COR-L47 (cell line): Measurements from ENCODE around the gene TNPO2.

Experiments
- DNase-seq: peaks from one replicate; lab custom pipeline; 2025; lab: John Stamatoyannopoulos, UW

TNPO2 gene

DNA sequence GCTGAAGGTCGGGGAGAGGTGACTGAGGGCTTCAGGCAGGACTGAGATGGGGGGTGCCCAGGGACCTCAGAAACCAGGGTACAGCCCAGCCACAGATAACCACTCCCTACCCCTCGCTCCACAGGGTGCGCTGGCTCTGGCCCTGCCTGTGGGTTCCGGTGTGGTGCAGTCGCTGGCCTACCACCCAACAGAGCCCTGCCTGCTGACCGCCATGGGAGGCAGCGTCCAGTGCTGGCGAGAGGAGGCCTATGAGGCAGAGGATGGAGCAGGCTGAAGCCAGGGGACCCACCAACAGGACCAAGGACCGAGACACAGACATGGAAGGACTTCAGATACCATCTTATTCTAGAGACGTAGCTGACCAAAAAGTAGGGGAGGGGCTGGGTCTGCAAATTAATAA lies 48.3 kb downstream of the TNPO2 start:
- DNase-seq = no peak

DNA sequence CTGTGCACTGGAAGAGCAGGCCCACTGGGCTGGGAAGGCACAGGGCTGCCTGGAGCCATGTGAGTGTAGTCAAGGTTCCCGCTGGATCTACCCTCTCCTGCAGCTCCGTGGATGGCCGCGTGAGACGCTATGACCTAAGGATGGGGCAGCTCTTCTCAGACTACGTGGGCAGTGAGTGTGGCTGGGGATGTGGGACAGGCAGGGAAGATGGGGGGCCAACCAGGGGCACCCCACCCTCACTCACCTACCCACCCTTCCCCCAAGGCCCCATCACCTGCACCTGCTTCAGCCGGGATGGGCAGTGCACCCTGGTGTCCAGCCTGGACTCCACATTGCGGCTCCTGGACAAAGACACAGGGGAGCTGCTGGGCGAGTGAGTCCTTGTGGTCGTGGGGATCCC lies 51.0 kb downstream of the TNPO2 start:
- DNase-seq = no peak

DNA sequence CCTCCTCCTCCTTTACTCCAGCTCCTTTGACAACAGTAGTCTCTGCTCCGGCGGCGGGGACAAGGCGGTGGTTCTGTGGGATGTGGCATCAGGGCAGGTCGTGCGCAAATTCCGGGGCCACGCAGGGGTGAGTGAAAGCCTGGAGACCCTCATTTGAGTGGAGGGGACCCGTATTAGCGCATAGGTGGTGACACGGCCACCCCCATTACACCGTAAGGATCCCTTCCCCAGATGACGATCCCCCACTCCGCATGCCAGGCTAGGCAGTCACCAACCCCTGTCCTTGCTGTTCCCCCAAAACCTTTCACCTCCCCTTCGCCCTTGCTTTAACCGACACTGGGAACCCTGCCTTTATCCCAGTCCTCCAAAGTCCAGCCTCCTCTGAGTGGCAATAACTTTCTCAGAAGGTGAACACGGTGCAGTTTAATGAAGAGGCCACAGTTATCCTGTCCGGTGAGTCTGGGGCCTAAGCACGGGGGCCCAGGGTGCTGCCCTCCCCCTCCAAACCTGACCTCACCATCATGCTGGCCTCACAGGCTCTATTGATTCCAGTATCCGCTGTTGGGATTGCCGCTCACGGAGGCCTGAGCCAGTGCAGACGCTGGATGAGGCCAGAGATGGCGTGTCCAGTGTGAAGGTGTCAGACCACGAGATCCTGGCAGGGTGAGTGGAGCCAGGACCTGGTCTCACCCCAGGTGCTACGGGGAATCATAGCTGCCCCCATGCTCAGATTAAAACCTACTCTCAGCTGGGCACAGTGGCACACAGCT lies 53.4 kb downstream of the TNPO2 start:
- no peak for DNase-seq

DNA sequence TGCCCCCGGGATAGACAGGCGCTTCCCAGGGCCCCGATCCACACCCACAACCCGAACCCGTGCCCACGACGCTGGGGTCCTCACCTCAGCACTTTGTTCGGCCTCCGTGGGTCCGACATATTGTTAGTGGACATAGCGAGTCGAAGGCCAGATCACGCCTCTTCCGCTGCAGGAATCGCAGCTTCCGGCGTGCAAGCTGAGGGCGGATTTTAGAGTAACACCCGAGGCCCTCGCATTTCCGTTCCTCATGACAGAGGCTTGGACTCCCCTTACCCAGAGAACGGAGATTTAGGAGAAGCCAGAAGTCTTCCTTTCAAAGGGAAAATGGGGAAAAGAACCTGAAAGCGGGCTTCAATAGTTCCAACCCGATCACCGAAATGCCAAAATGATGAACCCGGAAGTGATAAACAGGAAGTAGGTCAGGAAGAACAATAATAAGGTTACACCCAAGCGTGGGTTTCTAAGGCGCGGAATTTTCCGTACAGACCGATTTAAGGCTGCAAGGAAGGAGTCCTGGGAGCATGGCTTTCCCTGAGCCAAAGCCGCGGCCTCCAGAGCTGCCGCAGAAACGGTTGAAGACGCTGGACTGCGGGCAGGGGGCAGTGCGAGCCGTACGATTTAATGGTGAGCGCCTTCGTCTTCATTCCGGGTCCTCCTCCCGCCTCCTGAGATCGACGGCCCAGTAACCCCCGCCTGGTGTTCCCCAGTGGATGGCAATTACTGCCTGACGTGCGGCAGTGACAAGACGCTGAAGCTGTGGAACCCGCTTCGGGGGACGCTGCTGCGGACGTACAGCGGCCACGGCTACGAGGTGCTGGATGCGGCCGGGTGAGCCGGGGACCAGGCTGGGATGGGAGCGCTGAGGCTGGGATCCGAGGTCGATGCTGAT lies 54.2 kb downstream of the TNPO2 start:
- DNase-seq = peak; percentile 65

DNA sequence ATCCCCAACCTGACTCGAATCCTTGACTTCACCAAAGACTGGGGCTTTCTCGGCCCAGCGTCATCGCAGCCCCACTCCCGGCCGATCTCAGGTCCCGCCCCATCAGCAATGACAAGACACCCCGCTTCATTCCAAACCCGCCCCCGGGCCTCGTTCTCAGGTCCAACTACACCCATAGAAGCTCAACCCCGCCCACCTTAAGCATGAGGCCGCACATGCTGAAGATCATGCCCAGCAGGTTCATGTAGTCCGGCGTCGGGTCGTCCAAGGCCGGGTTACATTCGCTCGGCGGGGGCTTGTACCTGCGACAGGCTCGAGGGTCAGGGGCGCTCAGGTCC lies 54.8 kb downstream of the TNPO2 start:
- DNase-seq = no peak

DNA sequence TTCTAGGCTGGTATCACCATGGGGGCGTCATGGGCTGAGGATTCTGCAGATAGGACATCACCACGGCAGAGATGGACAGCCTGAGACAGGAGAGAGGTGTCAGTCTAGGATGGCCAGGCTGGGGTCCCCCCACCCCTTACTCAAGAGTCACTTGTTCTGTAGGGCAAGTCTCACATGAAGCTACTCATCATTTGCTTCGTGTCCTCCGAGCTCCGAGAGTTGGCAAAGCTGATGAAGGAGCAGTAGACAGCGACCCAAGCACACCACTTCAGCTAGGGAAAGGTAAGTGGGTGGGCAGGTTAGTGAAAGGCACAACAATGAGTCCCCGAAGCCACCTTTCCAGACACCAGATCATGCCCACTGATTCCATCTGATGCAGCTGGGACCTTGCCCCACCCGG lies 55.4 kb downstream of the TNPO2 start:
- no peak for DNase-seq

DNA sequence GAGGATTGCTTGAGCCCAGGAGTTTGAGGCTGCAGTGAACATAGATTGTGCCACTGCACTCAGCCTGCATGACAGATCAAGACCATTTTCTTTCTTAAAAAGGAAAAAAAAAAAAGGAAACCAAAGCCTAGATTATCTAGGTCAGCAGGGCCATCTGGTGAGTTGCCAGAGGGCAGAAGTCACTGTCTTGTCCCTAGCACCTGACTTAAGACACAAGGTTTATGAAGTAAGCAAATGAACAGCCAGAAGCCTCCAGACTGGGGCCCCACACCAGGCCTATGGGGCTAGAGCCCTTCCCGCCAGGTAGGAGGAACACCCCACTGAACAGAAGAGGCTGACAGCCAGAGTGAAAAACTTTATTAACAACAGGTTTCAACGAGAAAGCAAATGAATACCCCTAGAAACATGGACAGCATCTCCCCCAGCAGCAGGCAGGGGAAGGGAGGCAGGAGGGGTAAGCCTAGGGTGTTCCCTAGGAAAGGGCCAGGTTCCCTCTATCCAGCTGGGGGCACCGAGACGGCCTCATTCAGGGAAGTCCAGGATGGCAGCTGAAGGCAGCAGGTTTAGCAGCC lies 55.9 kb downstream of the TNPO2 start:
- no peak for DNase-seq

DNA sequence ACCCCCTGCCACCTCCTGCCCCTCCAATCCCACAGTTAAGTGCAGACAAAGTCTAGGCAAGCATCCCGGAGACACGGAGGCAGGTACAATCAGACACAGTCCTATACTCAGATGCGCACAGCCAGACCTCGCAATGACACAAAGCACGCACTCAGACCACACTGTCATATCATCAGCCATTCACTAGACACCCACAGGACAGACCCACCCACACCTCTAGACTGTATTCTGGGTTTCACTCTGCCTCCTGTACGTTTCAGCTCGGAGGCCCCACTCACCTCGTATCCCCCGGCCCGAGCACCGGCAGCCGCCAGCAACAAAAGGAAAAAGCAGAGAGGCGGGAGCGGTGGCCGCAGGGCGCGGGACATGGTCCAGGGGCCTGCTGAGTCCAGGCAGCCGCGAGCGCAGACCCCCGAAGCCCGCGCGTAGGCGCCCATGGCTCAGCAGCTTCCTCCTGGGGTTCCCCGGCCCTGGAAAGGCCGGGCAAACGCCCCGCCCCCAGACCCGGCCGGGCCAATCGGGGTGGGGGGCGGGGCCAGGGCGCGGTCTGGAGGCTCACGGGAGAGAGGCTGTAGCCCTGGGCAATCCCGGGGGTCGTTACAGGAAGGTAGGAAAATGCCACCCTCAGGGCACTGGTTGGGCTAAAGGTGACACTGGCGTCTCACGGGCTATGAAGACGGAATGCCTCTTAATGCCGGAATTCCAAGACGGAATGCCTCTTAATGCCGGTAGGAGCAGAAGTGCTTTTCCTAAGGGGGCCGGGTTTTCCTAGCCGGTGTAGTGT lies 57.3 kb downstream of the TNPO2 start, which contains the start of the genes MAN2B1 and WDR83:
MAN2B1 (minus strand) TSS at position 478 of the 784 bp plus-strand sequence; CDS start at position 437, 41 bp downstream.
WDR83 (plus strand) TSS at position 543 of the 784 bp plus-strand sequence. CDS start 2,984 bp downstream, outside the sequence.
- peak; percentile 33 for DNase-seq

DNA sequence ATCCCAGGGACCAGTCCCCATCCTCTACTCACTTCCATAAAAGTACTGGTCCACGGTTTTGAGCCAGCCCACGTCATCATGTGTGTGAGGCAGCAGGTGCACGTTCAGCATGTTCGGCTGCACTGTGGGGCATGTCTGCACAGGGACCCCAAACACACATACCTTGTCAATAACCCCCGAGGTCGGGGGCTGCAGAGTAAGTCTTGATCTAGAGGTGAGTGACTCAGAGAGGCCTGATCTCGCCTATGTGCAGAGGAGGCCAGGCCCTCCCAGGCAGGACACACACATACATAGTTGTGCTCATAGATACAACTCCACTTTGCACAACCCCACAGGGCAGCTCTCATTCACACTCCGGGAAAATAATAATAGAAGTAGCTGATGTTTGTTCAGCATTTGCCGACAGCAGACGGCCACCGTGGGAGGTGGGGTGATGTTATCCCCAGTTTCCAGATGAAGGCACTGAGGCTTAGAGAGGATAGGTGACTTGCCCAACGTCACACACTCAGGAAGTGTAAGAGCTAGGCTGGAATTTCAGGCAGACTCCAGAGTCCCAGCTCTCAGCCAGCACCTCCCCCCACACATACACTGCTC lies 58.0 kb downstream of the TNPO2 start:
- DNase-seq = no peak

DNA sequence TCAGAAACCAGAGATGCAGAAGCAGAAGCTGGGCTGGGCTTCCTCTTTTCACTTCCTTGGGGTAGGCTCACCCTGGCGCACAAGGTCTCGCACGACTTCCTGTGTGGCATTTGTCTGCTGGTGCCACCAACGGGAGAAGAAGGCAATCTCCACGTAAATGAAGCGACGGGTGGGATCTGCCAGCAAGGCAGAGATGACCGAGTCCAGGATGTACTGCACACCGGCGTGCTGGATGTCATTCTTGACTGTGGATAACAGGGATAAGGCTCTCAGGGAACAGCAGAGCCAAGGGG lies 58.5 kb downstream of the TNPO2 start:
- no peak for DNase-seq

DNA sequence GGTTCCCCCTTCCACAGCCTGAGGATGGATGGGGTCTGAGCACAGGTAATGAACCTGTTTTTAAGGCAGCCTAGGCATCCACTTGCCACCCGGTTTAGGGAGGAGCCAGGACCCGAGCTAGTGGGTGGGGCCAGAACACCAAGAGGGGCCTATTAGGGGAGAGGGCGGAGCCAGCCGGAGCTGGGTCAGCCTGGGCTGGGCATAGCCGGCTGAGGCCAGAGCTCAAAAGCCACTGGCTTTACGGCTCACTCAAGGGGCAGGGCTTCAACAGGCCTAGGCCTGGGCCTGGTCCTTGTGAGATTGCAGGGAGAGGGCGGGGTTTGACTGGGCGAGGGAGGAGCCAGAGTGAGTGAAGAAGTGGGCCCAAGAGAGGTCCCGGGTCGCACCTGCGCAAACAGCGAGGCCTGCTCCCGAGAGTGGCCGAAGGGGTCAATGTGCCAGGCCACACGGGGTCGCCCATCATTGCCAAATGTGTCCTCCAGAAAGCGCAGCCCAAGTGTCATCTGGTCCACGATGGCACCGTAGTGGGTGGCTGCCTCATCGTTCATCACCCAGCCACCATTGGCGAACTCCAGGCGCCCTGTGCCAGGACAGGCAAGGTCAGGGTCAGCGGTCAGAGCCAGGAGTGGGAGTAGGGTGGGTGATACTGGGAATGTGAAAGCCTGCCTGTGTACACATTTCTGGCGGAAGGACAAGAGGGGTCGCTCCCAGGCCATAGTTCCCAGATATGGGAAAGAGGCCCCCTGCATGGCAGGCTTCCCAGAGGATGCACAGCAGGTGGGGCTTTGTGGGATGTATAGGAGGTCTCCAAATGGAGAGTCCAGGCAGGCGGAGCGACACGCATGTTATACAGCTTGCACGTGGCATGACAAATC lies 59.1 kb downstream of the TNPO2 start:
- no peak for DNase-seq

DNA sequence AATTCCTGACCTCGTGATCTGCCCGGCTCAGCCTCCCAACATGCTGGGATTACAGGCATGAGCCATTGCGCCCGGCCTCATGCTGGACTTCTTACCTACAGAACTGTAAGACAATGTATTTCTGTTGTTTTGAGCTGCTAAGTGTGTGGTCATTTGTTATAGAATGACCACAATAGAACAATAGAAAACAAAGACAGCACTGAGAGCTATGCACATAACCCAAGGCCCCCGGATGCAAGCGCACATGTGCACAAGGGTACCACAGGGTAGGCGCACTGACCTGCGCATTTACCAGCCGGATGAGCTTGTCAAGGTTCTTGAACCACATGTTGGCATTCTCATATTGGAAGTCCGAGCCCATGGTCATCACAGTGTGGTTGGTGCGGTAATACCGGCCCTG lies 62.8 kb downstream of the TNPO2 start:
- no peak for DNase-seq

DNA sequence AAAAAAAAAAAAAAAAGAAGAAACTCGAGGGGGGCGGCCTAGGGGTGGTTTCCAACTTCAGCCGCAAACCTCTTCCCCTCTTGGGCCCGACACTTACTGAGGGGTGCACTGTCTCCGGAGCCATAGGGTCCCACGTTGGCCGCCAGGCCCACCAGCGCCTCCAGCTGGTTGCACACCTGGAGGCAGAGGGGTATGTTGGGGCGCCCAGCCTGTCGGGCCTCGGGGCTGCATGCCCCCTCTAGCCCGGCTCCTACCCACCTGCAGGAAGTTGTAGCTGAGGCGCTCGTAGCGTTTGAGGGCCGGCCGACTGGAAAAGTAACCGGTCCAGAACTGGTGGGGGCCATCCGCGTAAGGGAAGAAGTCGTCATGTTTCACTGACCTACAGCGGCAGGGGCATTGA lies 65.8 kb downstream of the TNPO2 start:
- no peak for DNase-seq

DNA sequence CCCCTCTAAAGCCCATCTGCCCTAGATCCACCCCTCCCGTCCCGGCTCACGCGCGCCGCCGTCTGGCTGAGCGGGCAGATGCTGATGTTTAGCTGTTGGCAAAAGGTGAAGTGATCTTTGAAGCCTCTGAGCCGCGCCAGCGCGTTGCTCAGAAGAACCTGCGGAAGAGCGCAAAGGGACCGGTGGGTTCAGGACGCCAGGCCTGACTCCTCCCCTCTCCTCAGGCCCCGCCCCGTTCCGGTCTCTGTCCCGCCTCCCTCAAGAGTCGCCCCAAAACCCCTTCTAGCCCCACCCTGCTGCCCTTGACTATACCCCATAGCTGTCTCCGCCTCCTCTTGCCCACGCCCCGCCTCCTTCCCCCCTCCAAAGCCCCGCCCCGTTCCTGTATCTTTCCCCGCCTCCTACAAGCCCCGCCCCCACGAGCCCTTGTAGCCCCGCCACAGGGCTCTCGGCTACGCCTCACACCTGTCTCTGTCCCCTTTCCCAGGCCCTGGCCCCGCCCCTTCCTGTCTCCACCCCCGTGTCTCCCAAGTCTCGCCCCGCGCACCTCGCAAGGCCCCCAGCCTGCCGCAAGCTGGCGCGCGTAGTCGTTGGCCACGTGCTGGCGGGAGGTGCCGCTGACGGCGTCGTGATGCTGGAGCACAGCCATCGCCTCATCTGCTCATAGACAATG lies 66.7 kb downstream of the TNPO2 start:
- DNase-seq = no peak

DNA sequence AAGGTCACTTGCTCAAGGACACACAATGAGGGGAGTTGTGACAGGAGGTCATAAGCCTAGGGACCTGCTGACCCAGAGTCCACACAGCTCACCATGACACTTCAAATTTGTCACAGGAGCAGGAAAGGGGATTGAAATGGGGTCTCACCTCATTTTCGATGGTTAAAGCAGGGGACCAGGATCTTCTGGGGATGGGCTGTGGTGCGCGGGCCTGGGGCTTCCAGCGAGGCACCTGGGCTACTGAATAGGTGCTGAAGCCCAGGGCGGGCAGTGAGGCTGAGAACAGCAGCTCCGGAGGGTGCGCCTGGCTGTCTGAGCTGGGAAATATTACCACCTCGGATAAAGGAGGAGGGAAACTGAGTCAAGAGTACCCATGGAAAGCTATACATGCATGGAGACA lies 68.2 kb downstream of the TNPO2 start:
- no peak for DNase-seq

DNA sequence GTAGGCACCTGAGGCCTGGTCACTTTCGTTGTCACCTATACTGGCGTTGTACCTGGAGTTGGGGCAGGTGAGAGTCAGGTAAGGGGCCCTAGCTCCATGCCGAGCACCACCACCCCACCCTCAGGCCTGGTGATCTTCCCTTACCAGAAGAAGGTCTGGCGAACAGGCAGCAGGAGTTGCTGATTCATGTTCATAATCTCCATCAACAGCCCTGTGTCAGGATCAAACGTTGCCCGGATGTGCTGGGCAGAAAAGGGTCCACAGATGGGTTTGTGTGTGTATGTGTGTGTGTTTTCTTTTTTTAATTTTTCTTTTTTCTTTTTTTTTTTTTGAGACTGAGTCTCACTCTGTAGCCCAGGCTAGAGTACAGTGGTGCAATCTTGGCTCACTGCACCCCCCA lies 71.5 kb downstream of the TNPO2 start:
- DNase-seq = no peak

DNA sequence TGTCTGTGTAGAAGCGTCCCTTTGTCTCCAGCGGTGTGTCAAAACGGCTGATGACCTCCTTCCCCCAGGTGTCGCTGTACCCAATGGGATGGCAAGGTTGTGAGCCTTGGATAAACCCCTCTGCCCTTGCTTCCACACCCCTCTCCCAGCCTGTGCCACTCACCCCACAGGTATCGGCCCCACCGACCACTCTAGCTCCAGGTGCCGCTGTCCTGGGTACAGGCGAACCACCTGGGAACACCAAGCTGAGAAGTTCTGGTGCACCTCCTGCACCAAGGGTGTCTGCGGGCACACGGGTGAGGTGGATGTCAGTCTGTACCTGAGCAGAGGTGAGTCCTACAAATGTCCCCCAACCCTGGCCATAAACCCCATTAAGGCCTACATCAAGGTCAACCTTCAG lies 73.8 kb downstream of the TNPO2 start:
- DNase-seq = no peak
